Posterior cingulate gyrus (tissue), 11 donors: Measurements from ENCODE around the gene HSPA1B.

Experiments
- DNase-seq, 10 donors: peaks; one replicate each; pipeline versions ENCODE4 v3.0.0 to v3.0.0-alpha.2; 2020 to 2021; ENCODE audit warnings: mixed read lengths in 3 of 10
- intact Hi-C: fragments of 100-400 bp; cut with DNase I; formaldehyde crosslinking; loops from one replicate; pipeline ENCODE4 v1.15.1; 2023

Gene HSPA1B

GRCh38 chr6:31870385-31870921 lies 42.9 kb downstream of the HSPA1B start:
- intact Hi-C loops: no loop called here
- peak in 1 of 10 donors; percentile 50 for DNase-seq

- DNase-seq: peak in 1 of 10 donors; percentile 47
- intact Hi-C loops: no loop called here
These were observed 43.6 kb downstream of the HSPA1B start for GRCh38 chr6:31871046-31871659.

GRCh38 chr6:31874084-31874670 lies 46.6 kb downstream of the HSPA1B start:
- peak in 1 of 10 donors; percentile 47 for DNase-seq
- intact Hi-C loops: no loop called here

- intact Hi-C loops: no loop called here
- no peak for DNase-seq
These were observed 47.5 kb downstream of the HSPA1B start for GRCh38 chr6:31874836-31875572.

GRCh38 chr6:31875877-31876276 lies 48.3 kb downstream of the HSPA1B start:
- intact Hi-C loops: no loop called here
- DNase-seq: no peak

GRCh38 chr6:31876357-31876756 lies 48.8 kb downstream of the HSPA1B start:
- intact Hi-C loops: no loop called here
- DNase-seq: no peak

GRCh38 chr6:31877125-31877650 lies 49.6 kb downstream of the HSPA1B start:
- DNase-seq: no peak
- intact Hi-C loops: no loop called here

- intact Hi-C loops: no loop called here
- peak in 1 of 10 donors; percentile 55 for DNase-seq
These were observed 50.2 kb downstream of the HSPA1B start for GRCh38 chr6:31877651-31878161.

GRCh38 chr6:31878222-31878621 lies 50.7 kb downstream of the HSPA1B start:
- intact Hi-C loops: no loop called here
- peak in 1 of 10 donors; percentile 58 for DNase-seq

GRCh38 chr6:31878726-31879125 lies 51.2 kb downstream of the HSPA1B start, which contains the start of gene SLC44A4:
TSS of gene SLC44A4 (minus strand) at chr6:31878997. CDS start at chr6:31878980, 17 bp downstream.
- no peak for DNase-seq
- intact Hi-C loops: no loop called here

GRCh38 chr6:31879143-31879542 lies 51.6 kb downstream of the HSPA1B start:
- no peak for DNase-seq
- intact Hi-C loops: no loop called here
